Globus pallidus (tissue), 1 donor: ENCODE results near the gene EPG5.
"Not testable (repeated sequence)": the region's sequence is repeated elsewhere in the genome, so short reads cannot be mapped to it uniquely, and the experiment has no call there.

Experiments used
- DNase-seq: peaks from one replicate; pipeline ENCODE4 v3.0.0-alpha.2; 2015; ENCODE audit warnings: low spot score

The EPG5 gene

DNA sequence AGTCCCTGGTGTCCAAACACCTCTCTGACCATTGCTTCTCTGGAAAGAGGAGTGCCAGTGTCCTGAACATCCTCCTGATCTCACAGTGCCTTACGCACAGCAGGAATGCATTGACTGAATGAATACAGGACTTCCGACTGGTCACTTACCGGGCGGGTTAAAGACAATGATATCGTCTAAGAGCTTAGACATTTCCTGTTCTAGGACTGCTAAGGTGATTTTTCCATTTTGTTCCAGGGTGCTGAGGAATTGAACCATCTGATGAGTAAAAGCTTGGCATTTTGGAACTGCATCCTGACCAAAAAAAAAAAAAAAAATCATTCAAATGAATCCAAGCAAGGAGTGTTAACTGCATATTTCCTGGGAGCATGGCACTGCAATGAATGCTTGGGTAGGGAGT, 101.7 kb downstream of the EPG5 start:
- DNase-seq = no peak

DNA sequence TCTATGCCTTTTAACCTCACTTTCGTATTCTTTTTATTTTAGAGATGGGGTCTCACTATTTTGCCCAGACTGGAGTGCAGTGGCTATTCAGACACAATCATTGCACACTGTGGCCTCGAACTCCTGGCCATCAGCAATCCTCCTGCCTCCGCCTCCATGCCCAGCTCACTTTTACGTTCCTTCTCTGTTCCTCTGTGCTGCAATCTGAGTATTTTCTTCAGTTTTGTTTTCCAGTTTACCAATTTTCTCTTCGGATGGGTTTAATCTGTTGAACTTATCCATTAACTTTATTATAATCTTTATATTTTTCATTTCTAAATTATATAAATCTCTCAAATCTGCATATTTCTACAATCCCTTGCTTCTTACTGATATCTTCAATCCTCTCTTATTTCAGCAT, 103.0 kb downstream of the EPG5 start:
- no peak for DNase-seq

DNA sequence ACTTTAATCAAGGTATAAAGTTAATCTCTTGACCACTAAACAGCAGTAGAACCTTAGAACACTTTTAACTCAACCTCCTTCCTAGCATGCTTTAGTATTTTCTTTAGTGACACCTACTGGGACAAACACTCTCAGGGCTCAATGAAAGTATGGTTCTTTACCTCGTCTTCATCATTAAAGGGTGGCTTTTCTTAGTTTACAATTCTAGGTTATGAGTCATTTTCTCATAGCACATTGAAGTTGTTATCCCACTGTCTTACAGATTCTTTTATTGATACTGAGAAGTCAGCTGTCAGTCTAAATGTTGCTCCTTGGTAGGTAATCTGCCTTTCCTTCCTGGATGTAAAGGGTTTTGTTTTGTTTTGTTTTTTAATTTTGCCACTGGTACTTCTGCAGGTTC, 103.7 kb downstream of the EPG5 start:
- no peak for DNase-seq

DNA sequence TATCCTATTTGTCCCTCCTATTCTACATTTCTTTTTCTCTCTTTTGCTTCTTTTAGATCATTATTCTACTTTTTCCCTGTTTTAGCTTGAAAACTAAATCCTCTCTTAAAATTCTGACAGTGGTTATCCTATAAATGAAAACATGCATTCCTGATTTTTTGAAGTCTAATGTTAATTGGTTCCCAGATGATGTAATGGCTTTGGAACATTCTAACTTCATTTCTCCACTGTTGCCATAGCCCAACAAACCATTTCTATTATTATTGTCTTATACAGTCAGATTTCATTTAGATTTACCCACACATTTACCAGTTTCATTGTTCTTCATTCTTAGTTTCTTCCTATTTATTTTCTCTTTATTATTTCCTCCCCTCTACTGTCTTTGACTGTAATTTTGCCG, 105.2 kb downstream of the EPG5 start:
- DNase-seq = no peak

DNA sequence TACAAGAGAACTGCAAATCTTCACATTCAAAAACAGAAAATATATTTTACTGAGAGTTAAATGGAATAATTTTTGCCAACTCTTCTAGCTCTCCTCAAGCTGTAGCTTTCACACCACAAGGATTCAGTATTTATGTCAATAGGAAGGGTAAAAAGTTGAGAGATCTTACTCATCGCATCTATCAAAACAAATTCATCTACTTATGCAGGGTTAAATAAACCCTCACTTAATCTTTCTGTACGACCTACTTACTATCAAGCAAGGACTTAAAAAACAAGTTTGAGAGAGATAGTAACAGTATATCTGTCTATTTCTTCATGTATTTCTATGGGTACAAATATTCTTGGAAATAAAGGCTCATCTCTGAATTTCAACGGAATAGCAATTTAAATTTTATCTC, 106.2 kb downstream of the EPG5 start:
- DNase-seq = no peak

DNA sequence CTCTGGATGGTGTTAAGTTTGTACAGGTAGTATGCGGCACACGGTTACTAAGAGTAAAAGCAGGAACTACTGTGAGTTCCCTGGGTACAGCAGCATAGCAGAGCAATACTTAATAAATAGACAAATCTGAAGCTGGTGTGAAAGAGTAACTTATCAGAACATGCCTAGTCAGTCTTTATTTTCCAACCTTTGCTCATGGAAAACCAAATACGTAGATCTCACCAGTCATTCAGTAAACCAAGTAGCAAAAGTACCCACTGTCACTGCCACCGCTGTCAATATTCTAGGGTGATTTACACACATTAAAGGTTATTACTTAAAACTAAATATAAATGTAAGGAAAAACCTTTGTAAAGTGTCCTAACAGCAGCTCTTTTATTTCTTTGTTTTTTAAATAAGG, 106.6 kb downstream of the EPG5 start:
- DNase-seq = no peak

DNA sequence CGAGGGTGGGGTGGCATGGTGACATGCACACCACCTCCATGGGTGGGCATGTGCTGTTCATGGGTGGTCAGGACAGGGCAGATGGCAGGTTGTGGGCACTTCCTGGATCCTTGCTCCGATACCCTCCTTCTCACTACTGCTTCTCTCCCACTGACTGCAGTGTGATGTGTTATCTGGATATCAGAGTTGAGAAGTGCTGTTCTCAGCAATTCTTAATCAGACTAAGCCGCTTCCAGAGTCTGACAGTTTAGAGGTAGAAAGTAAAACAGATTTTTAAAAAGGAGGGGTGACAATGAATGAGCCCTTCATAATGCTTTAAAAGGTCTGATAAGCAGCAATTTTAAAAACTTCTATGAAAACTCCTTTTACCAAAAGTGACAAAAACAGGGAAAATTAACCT, 107.8 kb downstream of the EPG5 start:
- no peak for DNase-seq

DNA sequence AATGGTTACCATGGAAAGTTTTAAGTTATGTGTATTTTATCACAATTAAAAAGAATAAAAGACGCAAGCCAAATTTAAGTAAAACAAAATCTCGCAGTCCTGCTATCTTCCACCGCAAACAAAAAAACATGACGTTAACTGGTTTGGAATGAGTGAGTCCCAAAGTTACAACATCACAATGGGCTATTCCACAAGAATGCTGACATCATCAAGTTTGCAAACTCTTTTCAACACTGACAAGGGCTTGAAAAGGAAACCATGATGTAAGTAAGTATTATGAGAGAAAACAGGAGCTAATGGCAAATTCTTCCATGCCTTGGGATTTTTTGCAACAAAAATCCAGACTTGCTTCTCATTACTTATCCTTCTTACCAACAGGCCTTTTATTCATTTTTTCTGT, 110.6 kb downstream of the EPG5 start:
- no peak for DNase-seq

DNA sequence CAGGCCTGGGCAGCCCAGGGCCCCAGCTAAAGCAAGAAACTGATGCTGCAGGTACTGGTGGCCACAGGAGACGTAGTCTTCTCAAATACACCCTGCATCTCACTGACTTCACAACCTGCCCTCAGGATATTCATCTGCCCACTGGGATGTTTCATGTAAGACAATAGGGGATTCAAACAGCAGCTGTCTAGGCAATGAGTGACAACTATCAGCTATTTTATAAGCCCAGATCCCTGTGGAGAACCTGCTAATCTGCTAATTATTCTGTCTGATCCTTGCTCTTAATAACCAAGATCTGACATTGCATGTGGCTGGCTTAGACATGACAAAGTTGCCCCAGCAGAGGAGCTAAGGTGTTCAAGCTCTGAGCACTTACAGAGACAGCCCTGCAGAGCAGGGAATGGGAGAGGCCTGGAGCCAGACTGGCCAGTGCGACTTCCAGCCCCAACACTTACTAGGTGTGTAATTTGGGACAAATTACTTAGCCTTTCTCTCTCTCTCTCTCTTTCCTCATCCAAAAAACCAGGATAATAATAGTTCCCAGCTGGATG, 113.0 kb downstream of the EPG5 start:
- DNase-seq = no peak

DNA sequence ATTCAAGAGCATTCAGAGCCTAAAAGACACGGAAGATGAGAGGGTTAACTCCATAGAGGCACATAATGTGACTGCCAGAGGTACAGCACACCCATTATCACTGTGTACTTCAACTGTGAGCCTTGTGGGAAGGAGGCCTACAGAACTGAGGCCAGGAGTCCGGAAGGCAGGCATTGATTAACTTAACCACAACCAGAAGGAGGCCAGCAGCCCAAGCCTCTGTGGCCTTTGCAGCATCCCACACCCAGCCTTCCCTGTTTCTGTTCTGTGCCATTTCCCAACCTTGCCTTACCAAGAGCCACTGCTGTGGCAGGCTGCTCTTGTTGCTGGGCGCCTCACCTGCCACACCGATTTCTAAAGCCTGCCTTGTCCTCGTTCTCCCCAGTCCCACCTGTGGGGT, 114.5 kb downstream of the EPG5 start:
- no peak for DNase-seq

DNA sequence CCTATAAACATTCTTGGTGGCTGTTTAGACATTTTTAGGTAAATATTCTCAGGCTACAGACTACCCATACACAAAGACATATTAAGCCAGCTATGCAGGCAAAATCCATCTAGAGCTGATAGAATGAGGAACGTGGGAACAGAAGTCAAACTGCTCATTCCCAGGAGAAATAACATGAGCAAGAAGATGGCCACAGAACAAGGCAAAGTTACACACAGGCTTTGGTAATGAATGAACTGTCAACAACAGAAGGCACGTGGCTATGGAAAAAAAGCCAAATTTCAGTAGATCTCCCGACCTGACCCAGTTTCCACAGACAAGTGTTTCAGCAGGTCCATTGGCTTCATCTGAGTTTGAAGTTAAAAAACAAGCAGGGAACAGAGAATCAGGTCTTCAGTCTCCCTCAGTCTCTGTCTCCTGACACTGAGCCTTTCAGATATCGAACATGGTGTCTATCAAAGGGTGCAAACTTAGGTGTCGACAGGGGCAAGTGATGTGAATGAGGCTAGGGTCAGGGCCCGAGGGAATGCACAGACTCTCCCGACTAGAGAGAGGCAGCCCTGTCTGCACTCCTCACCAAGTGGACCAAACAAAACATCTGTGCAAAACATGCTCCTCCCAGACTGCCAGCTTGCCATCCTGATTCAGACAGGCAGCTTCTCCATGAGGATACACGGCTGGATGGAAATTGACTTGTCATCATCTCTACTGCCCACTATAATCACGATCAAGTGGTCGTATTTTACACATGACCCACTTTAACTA, 115.8 kb downstream of the EPG5 start:
- DNase-seq = no peak

DNA sequence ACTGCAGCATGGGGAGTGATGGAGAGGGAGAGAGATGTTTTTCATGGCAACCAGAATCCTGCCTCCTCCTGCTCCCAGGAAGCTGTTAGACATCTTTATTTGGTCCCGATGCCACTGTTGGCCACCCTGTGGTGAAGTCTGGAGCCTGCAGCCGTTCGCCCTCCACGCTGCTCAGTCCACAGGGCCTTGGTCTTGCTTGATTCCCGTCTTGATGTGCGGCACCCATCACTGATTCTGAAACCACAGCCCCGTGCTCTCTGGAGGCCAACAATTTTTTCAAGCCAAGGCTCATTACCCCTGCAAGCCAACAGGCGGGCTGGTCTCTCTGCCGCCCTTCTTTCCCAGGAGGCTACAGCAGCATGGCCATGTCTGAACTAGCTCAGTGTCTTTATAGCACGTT, 117.1 kb downstream of the EPG5 start:
- no peak for DNase-seq

DNA sequence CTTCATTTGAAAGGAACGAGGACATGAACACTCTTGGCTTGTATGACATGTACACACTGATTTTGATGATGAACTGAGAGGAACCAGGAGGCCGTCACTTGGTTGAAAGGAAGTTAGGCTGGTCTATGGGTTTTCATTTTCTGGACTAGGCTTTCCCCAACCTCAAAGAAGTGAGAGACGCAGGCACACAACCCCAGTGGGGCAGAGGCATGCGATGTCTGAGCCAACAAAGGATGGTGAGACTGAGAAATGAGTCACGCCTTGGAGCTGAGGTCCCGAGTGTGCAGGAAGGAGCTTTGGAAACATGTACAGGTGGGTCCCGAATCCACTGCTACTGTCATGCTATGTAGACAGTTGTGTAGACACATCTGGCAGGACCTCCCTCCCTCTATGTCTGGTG, 117.6 kb downstream of the EPG5 start:
- no peak for DNase-seq

DNA sequence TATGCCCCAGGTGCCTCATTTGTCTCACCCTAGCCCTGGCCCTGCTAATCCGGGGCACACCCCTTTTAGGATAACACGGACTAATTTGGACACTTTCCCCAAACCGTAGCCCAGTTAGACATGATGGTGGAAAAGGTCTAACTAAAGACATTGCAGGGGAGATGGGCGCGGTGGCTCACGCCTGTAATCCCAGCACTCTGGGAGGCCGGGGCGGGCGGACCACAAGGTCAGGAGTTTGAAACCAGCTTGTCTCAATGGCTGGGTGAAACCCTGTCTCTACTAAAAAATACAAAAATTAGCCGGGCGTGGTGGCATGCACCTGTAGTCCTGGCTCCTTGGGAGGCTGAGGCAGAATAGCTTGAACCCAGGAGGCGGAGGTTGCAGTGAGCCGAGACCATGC, 118.5 kb downstream of the EPG5 start:
- DNase-seq = not testable (repeated sequence)

DNA sequence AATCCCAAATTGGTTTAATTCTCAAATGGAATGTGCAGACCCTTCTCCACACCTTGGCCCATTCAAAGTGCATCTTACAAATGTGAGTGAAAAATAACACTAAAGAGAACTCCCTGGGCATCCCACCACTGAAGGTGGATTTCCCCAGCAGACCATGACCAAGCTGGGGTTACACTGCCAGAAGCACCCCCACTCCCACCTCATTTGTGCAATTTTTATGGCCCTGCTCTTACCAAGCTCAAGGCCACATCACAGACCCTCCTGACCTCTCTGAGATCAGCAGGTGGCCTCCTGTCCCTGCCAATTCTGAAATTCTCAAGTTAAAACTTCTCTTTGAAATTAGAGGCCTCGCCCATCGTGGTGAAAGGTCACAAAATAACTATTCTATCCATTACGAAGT, 120.0 kb downstream of the EPG5 start:
- DNase-seq = no peak

DNA sequence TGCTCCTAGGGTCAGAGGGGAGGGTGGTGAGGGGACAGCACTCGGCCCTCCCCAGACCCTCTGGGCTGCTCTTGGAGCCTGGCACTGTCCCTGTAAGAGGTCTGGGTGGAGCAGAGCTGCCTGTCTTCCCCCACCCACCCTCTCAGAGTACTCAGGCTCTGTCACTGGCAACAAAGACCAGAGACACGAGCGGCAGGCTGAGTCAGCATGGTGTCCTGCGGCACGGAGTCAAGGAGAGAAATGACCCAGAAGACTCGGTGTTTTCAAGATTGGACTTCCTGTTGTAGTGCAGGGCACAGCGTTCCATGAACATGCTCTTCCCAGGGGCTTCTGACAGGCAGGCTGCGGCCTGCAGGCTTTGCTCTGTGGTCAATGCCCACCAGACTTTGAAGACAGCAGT, 121.7 kb downstream of the EPG5 start:
- no peak for DNase-seq

DNA sequence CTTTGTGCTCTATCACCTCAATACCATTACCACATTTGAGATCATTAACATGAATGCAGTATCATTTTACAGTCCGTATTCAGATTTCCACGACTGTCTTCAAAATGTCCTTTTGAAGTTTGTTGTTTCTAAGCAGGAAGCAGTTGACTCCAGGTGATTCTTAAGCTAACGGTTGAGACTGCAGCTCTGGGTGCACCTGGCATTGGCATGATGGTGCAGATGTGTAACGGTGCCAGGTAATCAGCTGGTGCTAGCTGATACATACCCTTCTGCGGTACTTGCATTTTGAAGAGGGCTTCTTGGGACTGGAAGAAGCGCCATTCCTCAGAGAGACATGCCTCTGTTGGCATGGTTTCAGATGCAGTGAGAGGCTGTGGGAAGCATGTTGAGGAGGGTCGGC, 122.2 kb downstream of the EPG5 start:
- no peak for DNase-seq

DNA sequence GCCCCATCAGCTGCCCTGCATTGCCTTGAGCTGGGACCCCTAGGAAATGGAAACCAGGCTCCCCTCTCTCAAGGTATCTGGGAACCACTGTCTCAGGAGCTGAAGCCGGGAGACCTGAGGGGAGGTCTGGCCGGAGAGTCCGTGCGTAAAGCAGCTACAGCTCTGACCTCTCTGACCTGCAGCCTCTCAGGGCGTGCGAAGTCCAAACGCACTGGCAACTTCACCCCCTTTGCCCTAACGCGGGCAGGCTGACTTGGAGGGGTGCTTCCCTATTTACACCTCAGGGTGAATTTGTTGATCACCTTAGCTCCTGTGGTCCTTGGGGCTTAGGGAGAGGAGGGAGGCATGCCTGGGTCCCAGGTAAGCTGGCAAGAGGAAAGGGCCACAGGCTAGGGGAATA, 124.1 kb downstream of the EPG5 start:
- DNase-seq = no peak

DNA sequence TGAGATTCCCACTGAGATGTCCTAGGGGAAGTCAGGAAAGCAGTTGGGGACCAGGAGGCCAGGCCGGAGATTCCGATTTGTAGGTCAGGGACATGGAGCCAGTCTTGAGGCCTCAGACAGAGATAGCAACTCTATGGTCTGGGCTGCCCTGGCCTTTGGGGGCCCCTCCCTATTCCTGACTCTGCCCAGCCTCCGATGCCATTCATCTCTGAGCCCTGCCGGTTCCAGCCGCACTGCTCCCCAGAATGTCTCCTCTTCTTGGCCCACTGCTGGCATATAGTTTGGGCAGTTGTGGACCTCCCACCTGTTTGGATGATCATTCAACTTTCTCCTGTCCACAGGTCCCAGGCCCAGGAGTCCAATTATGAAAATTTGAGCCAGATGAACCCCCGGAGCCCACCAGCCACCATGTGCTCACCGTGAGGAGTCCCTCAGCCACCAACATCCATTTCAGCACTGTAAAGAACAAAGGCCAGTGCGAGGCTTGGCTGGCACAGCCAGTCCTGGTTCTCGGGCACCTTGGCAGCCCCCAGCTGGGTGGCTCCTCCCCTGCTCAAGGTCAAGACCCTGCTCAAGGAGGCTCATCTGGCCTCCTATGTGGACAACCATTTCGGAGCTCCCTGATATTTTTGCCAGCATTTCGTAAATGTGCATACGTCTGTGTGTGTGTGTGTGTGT, 125.2 kb downstream of the EPG5 start:
- no peak for DNase-seq

DNA sequence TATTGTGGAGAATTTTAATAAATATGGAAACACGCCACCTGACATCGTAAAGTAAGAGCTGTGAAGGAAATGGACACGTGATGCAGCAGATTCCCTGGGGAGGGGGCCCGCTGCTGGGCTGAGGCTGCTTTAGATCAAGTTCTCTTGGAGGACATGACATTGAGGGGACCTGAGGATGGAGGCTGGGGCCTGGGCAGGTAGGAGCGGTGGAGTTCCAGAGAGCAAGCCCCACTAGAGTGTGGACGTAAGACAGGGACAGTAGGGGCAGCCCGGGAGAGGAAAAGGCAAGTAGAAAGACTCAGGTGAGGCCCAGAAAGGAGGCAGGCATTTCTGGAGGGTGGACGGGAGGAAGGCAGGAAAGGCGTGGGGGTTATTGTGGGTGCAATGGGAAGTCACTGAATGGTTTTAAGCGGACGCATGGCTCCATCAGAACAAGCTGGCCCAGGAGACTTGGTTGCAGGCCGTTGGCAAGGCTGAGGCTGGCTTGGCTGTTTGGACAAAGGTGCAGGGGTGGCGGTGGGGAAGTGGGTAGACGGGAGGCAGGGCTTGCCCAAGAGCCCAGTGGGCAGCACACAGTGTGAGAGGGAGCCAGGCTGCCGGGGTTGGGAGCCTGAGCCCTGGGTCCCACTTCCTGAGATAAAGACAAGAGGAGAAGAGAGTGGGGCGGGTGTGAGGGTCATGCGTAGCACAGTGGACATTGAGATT, 125.9 kb downstream of the EPG5 start:
- DNase-seq = no peak

DNA sequence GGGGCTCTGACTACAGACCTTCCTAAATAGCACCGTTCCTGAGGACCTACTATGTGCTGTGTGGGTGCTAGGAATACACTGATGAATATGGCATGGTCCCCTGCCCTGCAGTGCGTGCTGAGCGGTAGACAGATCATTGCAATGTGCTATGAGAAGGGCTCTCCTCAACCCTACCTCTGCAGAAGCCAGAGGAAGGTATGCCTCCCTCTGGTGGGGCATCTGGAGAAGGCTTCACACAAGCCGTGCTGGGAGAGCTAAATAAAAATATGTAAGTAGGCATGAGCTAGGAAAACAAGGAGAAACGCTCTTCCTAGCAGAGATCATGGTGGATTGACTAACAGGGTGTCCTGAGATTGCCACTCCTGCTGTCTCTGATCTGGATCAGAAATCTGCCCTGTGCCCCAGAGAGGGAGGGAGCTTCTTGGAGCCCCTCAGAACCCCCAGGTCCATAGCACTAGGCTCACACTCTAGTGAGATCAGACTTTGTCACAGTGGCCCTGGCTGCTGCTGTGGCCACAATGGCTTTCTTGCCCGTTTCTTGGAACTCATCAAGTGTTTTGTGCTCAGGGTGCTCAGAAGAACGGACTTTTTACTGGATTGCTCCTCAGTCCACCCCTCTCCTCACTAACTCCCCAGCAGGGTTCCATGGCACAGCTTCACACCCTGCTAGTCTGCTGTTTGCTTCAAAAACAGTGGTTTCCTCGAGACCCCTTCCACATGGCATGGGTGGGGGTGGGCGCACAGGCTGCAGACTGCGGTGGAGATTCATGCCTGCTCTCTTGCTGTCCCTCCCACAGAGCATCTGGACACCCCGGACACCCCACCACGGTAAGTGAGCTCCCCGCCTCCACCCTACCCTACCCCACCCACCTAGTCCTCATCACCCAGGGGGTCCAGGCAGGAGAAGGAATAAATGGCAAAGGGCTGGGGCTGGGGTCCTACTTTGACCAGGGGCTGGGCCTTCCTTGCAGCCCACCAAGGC, 127.4 kb downstream of the EPG5 start:
- no peak for DNase-seq
